Temporal lobe (tissue), 2 donors: Measurements from ENCODE around the gene MCF2. TPM values are rescaled to one million over a fixed set of nuclear protein-coding genes. Genes with fewer than 3 reads are reported as not detected.

Experiments
- small RNA-seq: library from RNA; depleted of rRNA; stranded (forward); fragments of <200 nt; gene quantifications from one replicate; pipeline ENCODE3, GENCODE V24; 2014; ENCODE audit warnings: low replicate concordance
- total RNA-seq: library from RNA; depleted of rRNA; stranded (reverse); fragments of >200 nt; gene quantifications from one replicate; pipeline ENCODE4 v1.2.3, GENCODE V29; 2014

Gene MCF2
- total RNA-seq, 1 donor from 2014 or later = 9.1 TPM

Small RNA genes within 50 kb of the gene (small RNA-seq; reads per million reads assigned to genes)
- not detected for gene RF01210

Other genes starting within 250 kb of the MCF2 start
- not detected for gene F9, start 177.4 kb downstream of the MCF2 start, total RNA-seq
- 39.1 TPM for gene ATP11C, start 224.9 kb upstream of the MCF2 start, total RNA-seq